ENCODE data around the gene TMEM120B.

GRCh38 chr12:121749267-121749666 lies 36.7 kb downstream of the TMEM120B start:
- TF ChIP-seq ZNF274 (IDR thresholded peaks at IDR 0.05; ENCODE audit: low read depth, low read length) (no peak), SUZ12 (IDR thresholded peaks at IDR 0.05; ENCODE audit: extremely low read depth, insufficient read depth, insufficient read length) (no peak)

Data from NT2/D1 (cell line).